ENCODE data around the gene ALKBH7.
"Not testable (repeated sequence)": the region's sequence is repeated elsewhere in the genome, so short reads cannot be mapped to it uniquely, and the experiment has no call there.

ALKBH7 gene

GRCh38 chr19:6352381-6353165 lies 20.0 kb upstream of the ALKBH7 start:
- H3K9me3 ChIP-seq (ENCODE audit: control insufficient read depth, low read length), result no peaks in the 10 kb centered on the region

GRCh38 chr19:6354098-6354674 lies 18.4 kb upstream of the ALKBH7 start:
- Histone ChIP-seq H2AFZ (no peak overlapping the region), H3K36me3 (ENCODE audit: control insufficient read depth, insufficient read depth, low read length) (no peaks in the 10 kb centered on the region), H3K9ac (no peak overlapping the region), H3K79me2 (no peaks in the 10 kb centered on the region), H3K4me3 (ENCODE audit: low read depth, low read length) (no peak overlapping the region), H3K9me3 (ENCODE audit: control insufficient read depth, low read length) (no peaks in the 10 kb centered on the region), H3K27me3 (ENCODE audit: control insufficient read depth, insufficient read depth, low read length) (no peaks in the 10 kb centered on the region), H3K27ac (no peak overlapping the region), H3K4me1 (peaks cover 5% of the 10 kb centered on the region), H3K4me2 (ENCODE audit: low read length) (no peak overlapping the region)
- TF ChIP-seq CTCF (IDR thresholded peaks at IDR 0.05), result no peak

More at GRCh38 chr19:6352381-6353165, 20.0 kb upstream of the ALKBH7 start:
- Histone ChIP-seq H3K27ac (no peak overlapping the region), H3K4me3 (ENCODE audit: low read depth, low read length) (peak overlapping the region; percentile 7), H3K36me3 (ENCODE audit: control insufficient read depth, insufficient read depth, low read length) (no peaks in the 10 kb centered on the region), H3K79me2 (no peaks in the 10 kb centered on the region), H3K9ac (no peak overlapping the region), H3K27me3 (ENCODE audit: control insufficient read depth, insufficient read depth, low read length) (no peaks in the 10 kb centered on the region), H2AFZ (no peak overlapping the region), H3K4me2 (ENCODE audit: low read length) (peak overlapping the region; percentile 45), H3K4me1 (peaks cover 2% of the 10 kb centered on the region)
- no peak for TF ChIP-seq CTCF (IDR thresholded peaks at IDR 0.05)

DNA sequence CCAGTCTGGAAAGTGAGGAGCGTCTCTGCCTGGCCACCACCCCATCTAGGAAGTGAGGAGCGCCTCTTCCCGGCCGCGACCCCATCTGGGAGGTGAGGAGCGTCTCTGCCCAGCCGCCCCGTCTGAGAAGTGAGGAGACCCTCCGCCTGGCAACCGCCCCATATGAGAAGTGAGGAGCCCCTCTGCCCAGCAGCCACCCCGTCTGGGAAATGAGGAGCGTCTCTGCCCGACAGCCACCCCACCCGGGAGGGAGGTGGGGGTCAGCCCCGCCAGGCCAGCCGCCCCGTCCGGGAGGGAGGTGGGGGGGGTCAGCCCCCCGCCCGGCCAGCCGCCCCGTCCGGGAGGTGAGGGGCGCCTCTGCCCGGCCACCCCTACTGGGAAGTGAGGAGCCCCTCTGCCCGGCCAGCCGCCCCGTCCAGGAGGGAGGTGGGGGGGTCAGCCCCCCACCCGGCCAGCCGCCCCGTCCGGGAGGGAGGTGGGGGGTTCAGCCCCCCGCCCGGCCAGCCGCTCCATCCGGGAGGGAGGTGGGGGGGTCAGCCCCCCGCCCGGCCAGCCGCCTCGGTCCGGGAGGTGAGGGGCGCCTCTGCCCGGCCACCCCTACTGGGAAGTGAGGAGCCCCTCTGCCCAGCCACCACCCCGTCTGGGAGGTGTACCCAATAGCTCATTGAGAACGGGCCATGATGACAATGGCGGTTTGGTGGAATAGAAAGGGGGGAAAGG lies 17.1 kb upstream of the ALKBH7 start:
- not testable (repeated sequence) for H2AFZ ChIP-seq; H3K4me1 ChIP-seq; H3K36me3 ChIP-seq (ENCODE audit: control insufficient read depth, insufficient read depth, low read length); H3K27me3 ChIP-seq (ENCODE audit: control insufficient read depth, insufficient read depth, low read length); H3K4me2 ChIP-seq (ENCODE audit: low read length); H3K4me3 ChIP-seq (ENCODE audit: low read depth, low read length); H3K9me3 ChIP-seq (ENCODE audit: control insufficient read depth, low read length); H3K79me2 ChIP-seq; H3K27ac ChIP-seq; H3K9ac ChIP-seq

GRCh38 chr19:6357174-6357573 lies 15.4 kb upstream of the ALKBH7 start:
- TF ChIP-seq CTCF (IDR thresholded peaks at IDR 0.05), result no peak
- no peak overlapping the region for H3K9ac ChIP-seq
- no peak overlapping the region for H3K4me2 ChIP-seq (ENCODE audit: low read length)
- H3K4me1 ChIP-seq, result peaks cover 5% of the 10 kb centered on the region
- H3K9me3 ChIP-seq (ENCODE audit: control insufficient read depth, low read length), result no peaks in the 10 kb centered on the region
- H3K36me3 ChIP-seq (ENCODE audit: control insufficient read depth, insufficient read depth, low read length), result no peaks in the 10 kb centered on the region
- no peak overlapping the region for H3K27ac ChIP-seq
- H3K4me3 ChIP-seq (ENCODE audit: low read depth, low read length), result no peak overlapping the region
- H2AFZ ChIP-seq, result no peak overlapping the region
- no peaks in the 10 kb centered on the region for H3K27me3 ChIP-seq (ENCODE audit: control insufficient read depth, insufficient read depth, low read length)
- no peaks in the 10 kb centered on the region for H3K79me2 ChIP-seq

DNA sequence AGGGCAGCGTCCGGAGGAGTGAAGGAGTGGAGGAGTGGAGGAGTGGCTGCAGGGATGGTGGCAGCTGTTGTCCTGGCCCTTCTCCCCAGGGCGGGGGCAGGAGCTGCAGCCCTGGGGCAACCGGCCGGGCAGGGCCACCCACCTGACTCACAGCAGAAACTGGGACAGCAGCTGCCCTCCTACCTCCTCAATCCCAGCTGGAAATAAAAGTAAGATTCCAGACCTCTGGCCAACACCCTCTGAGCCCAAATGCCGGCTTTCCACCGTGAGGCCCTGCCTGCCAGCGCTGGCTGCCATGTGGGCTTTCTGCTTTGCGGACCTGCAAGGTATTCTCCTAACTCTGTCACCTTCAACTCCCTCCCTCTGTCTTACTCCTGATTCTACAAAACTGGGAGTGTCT lies 14.6 kb upstream of the ALKBH7 start:
- no peaks in the 10 kb centered on the region for H3K79me2 ChIP-seq
- no peaks in the 10 kb centered on the region for H3K36me3 ChIP-seq (ENCODE audit: control insufficient read depth, insufficient read depth, low read length)

More for the DNA sequence above, 14.6 kb upstream of the ALKBH7 start:
- Histone ChIP-seq H3K9ac (no peak overlapping the region), H3K4me1 (peaks cover 7% of the 10 kb centered on the region), H3K27ac (peak overlapping the region; percentile 33), H3K4me2 (ENCODE audit: low read length) (peak overlapping the region; percentile 30), H3K27me3 (ENCODE audit: control insufficient read depth, insufficient read depth, low read length) (no peaks in the 10 kb centered on the region), H3K9me3 (ENCODE audit: control insufficient read depth, low read length) (no peaks in the 10 kb centered on the region), H3K4me3 (ENCODE audit: low read depth, low read length) (no peak overlapping the region), H2AFZ (peak overlapping the region; percentile 92)
- TF ChIP-seq CTCF (IDR thresholded peaks at IDR 0.05), result no peak

Data from parathyroid adenoma (tissue), 2 donors.